Stomach smooth muscle (tissue), 2 donors: Measurements from ENCODE around the gene MTG2.
"Not testable (repeated sequence)": the region's sequence is repeated elsewhere in the genome, so short reads cannot be mapped to it uniquely, and the experiment has no call there.

Experiments used
- H3K27ac ChIP-seq: one replicate; pipeline ENCODE4 v1.7.0; 2013; ENCODE audit warnings: mild to moderate bottlenecking, low read length, inconsistent platforms
- H3K27me3 ChIP-seq, 2 donors: one replicate each; pipeline ENCODE4 v1.7.0; 2013; ENCODE audit warnings: low read length in 2 of 2; ENCODE audit not compliant: insufficient read depth in 2 of 2, control insufficient read depth in 1 of 2
- H3K36me3 ChIP-seq, 2 donors: one replicate each; pipeline ENCODE4 v1.7.0; 2013; ENCODE audit warnings: low read length in 2 of 2; ENCODE audit not compliant: control insufficient read depth in 2 of 2, insufficient read depth in 2 of 2
- H3K4me1 ChIP-seq: one replicate; pipeline ENCODE4 v1.7.0; 2013; ENCODE audit warnings: low read length; ENCODE audit not compliant: control insufficient read depth, insufficient read depth
- H3K4me3 ChIP-seq, 2 donors: one replicate each; pipeline ENCODE4 v1.7.0; 2013; ENCODE audit warnings: low read length in 2 of 2
- H3K9ac ChIP-seq, 2 donors: one replicate each; pipeline ENCODE4 v1.7.0; 2013; ENCODE audit warnings: low read length in 2 of 2, mild to moderate bottlenecking in 1 of 2
- H3K9me3 ChIP-seq, 2 donors: one replicate each; pipeline ENCODE4 v1.7.0; 2013; ENCODE audit warnings: low read length in 2 of 2; ENCODE audit not compliant: control insufficient read depth in 2 of 2
- donor health status: healthy.
- donor health status: Pancreatic carcinoma.

MTG2 gene

GRCh38 chr20:62147125-62147524 lies 35.7 kb upstream of the MTG2 start:
- H3K27me3 ChIP-seq: no peaks in the 10 kb centered on the region
- peaks cover 38% of the 10 kb centered on the region for H3K4me1 ChIP-seq
- H3K9me3 ChIP-seq: no peaks in the 10 kb centered on the region
- no peak overlapping the region for H3K27ac ChIP-seq
- H3K4me3 ChIP-seq: no peak overlapping the region
- no peaks in the 10 kb centered on the region for H3K36me3 ChIP-seq
- no peak overlapping the region for H3K9ac ChIP-seq

- Histone ChIP-seq H3K9ac (no peak overlapping the region), H3K4me1 (peaks cover 36% of the 10 kb centered on the region), H3K27ac (no peak overlapping the region), H3K9me3 (no peaks in the 10 kb centered on the region), H3K4me3 (no peak overlapping the region), H3K36me3 (no peaks in the 10 kb centered on the region), H3K27me3 (no peaks in the 10 kb centered on the region)
Observed at GRCh38 chr20:62147528-62147927, 35.3 kb upstream of the MTG2 start.

- not testable (repeated sequence) for H3K27ac ChIP-seq, H3K36me3 ChIP-seq, H3K9me3 ChIP-seq, H3K27me3 ChIP-seq, H3K4me3 ChIP-seq, H3K9ac ChIP-seq
- H3K4me1 ChIP-seq: peaks cover 36% of the 10 kb centered on the region
Observed at GRCh38 chr20:62148383-62148782, 34.4 kb upstream of the MTG2 start.

GRCh38 chr20:62148908-62149314 lies 33.9 kb upstream of the MTG2 start:
- peaks cover 36% of the 10 kb centered on the region for H3K4me1 ChIP-seq
- no peak overlapping the region for H3K27ac ChIP-seq
- H3K9ac ChIP-seq: no peak overlapping the region
- H3K4me3 ChIP-seq: no peak overlapping the region
- no peaks in the 10 kb centered on the region for H3K36me3 ChIP-seq
- no peaks in the 10 kb centered on the region for H3K27me3 ChIP-seq
- no peaks in the 10 kb centered on the region for H3K9me3 ChIP-seq

GRCh38 chr20:62149532-62150309 lies 33.1 kb upstream of the MTG2 start:
- Histone ChIP-seq H3K36me3 (peaks cover 0 to 4% of the 10 kb centered on the region in 2 donors), H3K9ac (no peak overlapping the region), H3K9me3 (no peaks in the 10 kb centered on the region), H3K27ac (no peak overlapping the region), H3K4me3 (no peak overlapping the region), H3K27me3 (no peaks in the 10 kb centered on the region), H3K4me1 (peaks cover 31% of the 10 kb centered on the region)

GRCh38 chr20:62150310-62150575 lies 32.6 kb upstream of the MTG2 start:
- Histone ChIP-seq H3K4me3 (no peak overlapping the region), H3K27ac (no peak overlapping the region), H3K27me3 (no peaks in the 10 kb centered on the region), H3K4me1 (peaks cover 26% of the 10 kb centered on the region), H3K36me3 (peaks cover 0 to 4% of the 10 kb centered on the region in 2 donors), H3K9ac (no peak overlapping the region), H3K9me3 (no peaks in the 10 kb centered on the region)

- Histone ChIP-seq H3K36me3 (peaks cover 0 to 4% of the 10 kb centered on the region in 2 donors), H3K4me1 (peaks cover 18% of the 10 kb centered on the region), H3K9me3 (no peaks in the 10 kb centered on the region), H3K27me3 (no peaks in the 10 kb centered on the region), H3K4me3 (no peak overlapping the region), H3K27ac (no peak overlapping the region), H3K9ac (no peak overlapping the region)
Observed at GRCh38 chr20:62151225-62151624, 31.6 kb upstream of the MTG2 start.

GRCh38 chr20:62151835-62152364 lies 30.9 kb upstream of the MTG2 start:
- Histone ChIP-seq H3K4me3 (no peak overlapping the region), H3K9me3 (no peaks in the 10 kb centered on the region), H3K9ac (no peak overlapping the region), H3K27me3 (no peaks in the 10 kb centered on the region), H3K27ac (no peak overlapping the region), H3K4me1 (peaks cover 22% of the 10 kb centered on the region), H3K36me3 (peaks cover 0 to 4% of the 10 kb centered on the region in 2 donors)

GRCh38 chr20:62155428-62156253 lies 27.2 kb upstream of the MTG2 start:
- Histone ChIP-seq H3K27ac (no peak overlapping the region), H3K27me3 (no peaks in the 10 kb centered on the region), H3K9ac (no peak overlapping the region), H3K4me3 (no peak overlapping the region), H3K36me3 (peaks cover 5 to 8% of the 10 kb centered on the region in 2 donors), H3K9me3 (no peaks in the 10 kb centered on the region), H3K4me1 (peaks cover 8% of the 10 kb centered on the region)

- peaks cover 8 to 9% of the 10 kb centered on the region in 2 donors for H3K36me3 ChIP-seq
- no peaks in the 10 kb centered on the region for H3K9me3 ChIP-seq
- no peak overlapping the region for H3K9ac ChIP-seq
- H3K27me3 ChIP-seq: no peaks in the 10 kb centered on the region
- no peak overlapping the region for H3K4me3 ChIP-seq
- no peak overlapping the region for H3K27ac ChIP-seq
- H3K4me1 ChIP-seq: peaks cover 8% of the 10 kb centered on the region
Observed at GRCh38 chr20:62156254-62156556, 26.6 kb upstream of the MTG2 start.
